ENCODE measurements around the gene KCNQ1.

KCNQ1 gene

GRCh38 chr11:2702771-2703362, 258.1 kb downstream of the KCNQ1 start:
- DNase-seq = no peak

DNA sequence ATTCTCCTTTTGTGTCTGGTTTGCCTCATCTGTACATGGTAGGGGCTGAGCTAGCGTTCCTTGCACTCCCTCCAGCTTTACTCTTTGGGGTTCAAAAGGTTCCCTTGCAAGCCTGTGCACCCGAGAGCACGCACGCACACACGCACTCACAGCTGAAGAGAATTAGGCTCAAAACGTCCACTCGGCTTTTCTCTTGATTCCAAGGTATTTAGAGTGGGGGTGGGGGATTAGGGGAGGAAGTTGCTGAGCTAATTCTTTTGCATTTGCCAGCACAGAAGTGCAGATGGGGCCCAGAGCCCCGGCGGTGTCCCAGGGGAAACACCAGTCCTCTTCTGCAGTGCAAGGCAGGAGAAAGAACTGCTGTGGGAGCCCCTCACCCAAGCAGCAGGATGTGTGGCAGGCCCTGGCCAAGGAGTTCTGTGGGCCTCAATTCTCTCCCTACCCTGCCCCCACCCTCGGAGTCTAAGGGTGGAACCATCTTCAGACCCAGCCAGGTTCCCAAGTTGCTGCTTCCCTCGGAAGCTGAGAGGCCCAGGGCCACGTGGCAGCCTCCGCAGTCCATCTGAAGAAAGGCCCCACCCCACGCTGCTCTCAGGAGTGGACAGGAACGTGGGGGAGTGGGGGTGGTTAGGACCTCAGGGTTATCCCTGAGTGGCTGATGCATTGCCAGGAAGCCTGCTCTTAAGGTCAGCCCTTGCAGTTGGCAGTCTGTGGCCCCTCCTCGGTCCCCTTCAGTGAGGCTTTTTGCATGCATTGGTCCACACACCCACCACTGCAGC, 258.7 kb downstream of the KCNQ1 start:
- DNase-seq = no peak

- no peak for DNase-seq
Observed at GRCh38 chr11:2704356-2704755, 259.5 kb downstream of the KCNQ1 start.

- DNase-seq = no peak
Observed at GRCh38 chr11:2704896-2705606, 260.2 kb downstream of the KCNQ1 start.

DNA sequence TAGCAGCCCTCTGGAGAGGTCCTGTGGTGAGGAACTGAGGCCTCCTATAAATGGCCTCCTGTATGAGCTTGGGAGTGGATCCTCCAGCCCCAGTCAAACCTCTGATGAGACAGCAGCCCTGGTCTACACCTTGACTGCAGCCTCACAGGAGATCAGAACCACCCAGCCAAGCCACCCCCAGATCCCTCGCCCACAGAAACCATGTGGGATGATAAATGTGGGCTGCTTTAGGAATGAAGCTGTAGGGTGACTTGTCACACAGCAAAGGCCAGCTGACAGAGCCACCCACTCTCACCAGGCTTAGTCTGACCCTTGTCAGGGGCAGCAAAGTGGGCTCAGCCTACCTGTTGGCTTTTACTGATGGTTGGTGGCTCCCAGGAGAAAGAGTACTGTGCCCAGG, 261.5 kb downstream of the KCNQ1 start:
- no peak for DNase-seq

- no peak for DNase-seq
Observed at GRCh38 chr11:2707736-2708135, 262.9 kb downstream of the KCNQ1 start.

DNA sequence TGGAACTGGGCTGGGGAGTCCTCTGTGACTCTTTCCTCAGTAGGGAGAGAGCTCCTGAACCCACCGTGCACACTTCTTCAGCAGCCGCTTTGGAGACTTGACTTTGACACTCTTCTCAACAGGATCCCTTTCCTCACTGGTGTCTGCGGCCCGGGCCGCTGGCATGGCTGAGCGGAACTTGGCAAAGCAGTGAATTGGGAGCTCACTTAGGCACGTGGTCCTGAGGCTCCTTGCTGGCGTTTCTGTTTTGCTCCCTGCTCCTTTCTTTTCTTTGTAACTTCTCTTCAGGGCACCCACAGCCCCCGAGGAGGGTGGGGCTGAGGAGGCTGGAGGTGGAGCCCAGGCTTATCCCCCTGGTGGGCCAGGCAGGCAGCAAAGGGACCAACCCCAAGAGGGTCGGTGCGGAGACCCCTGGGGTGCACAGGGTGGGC, 263.4 kb downstream of the KCNQ1 start:
- DNase-seq = no peak

DNA sequence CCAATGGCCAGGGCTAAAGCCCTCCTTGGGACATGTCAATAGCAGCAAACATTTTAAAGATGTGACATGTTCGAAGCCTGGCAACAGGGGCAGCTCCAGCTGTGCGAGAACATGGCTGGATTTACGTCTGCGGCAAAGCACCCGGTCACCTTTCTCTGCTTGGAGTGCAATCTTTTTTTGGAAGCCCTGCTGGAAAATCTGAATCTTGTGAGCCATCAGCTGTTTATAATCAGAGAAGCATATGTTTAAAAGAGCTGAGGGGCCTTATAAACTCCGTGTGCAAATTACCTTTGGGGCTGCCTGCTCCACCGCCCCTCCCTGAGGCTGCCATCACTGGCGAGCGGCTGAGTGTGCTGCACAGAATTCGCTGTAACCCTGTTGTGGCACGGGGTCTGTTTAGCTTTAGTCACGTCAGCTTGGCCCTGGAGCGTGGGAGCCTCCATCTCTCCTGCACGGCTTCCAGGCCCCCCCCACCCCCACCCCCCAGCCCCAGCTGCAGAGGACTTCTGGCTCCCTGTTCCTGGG, 264.0 kb downstream of the KCNQ1 start:
- no peak for DNase-seq

DNA sequence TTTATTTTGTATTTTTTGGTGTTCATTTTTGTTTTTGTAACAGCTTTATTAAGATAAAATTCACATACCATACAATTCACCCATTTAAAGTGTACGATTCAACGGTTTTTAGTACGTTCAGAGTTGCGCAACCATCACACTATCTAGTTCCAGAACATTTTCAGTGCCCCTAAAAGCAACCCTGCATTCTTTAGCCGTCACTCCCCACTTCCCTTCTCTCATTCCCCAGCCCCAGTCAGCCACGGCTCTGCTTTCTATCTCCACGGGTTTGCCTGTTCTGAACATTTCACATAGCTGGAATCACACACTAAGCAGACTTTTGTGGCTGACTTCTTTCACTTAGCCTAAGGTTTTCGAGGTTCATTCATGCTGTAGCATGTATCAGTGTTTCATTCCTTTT, 264.6 kb downstream of the KCNQ1 start:
- no peak for DNase-seq

- DNase-seq = no peak
Observed at GRCh38 chr11:2711161-2711560, 266.4 kb downstream of the KCNQ1 start.

- no peak for DNase-seq
Observed at GRCh38 chr11:2713094-2713493, 268.3 kb downstream of the KCNQ1 start.

DNA sequence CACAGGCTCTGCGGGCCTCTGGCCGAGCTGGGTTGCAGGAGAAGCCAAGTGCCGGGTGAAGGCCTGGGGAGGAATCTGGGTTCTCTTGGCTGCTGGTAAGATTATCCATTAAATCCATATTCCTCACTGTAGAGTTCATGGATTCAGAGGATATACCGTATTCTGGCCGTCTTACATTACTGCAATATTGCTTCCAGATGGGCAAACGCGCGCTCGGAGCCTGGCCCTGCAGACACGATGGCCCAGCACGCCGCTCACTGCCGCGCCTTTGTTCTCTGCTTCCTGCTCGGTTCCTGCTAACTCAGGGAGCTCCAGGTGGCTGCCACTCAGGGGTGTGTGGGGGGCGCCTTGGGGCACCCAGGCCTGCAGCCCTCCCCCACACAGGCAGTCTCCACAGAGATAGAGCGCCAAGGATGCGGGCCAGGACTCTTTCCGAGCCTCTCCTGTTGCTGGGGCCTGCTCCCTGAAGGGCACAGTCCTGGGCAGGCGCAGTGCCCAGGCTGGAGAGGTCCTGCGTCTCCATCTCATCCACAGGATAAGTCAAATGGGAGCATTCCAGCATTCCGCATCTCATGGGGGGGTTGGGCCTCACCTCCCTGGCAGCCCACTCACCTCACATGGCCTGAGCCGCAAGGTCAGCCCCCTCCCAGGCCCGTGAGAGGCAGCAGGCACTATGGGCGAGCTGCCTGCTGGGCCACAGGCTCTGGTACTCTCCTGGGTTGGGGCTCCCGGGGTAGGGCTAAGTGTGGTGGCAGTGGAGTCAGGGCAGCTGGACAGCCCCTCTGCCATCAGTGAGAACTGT, 269.1 kb downstream of the KCNQ1 start:
- no peak for DNase-seq

DNA sequence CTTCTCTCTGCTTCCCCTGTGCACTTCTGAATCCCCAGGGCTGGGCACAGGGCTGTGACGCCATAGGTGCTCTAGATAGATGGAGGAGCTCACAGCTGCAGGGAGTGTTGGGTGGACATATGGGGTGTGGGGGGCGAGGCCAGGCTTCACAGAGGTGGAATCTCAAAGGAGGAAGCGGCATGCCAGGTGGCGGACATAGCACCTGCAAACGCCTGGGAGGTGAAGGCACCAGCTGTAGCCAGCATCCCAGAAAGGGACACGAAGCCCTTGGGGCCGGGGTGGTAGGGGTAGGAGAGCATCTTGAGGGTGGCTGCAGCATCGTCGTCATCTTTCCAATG, 269.6 kb downstream of the KCNQ1 start:
- no peak for DNase-seq

DNA sequence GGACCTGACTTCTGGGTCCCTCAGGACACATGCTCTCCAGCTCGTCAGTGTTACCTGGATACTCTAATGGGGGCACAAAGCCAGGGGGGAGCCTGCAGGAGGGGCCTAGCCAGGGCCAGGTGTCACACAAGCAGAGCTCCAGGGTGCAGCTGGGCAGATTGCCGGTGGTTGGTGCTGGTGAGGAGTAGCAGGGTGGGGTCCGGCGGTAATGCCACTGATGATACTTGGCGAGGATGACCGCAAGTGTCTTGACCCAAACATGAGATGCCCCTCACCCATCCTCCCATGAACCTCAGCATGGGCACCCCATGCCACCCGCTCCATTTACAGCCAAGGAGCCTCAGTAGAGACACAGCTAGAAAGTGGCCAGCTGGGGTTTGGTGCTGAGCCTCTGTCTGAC, 270.1 kb downstream of the KCNQ1 start:
- no peak for DNase-seq

DNA sequence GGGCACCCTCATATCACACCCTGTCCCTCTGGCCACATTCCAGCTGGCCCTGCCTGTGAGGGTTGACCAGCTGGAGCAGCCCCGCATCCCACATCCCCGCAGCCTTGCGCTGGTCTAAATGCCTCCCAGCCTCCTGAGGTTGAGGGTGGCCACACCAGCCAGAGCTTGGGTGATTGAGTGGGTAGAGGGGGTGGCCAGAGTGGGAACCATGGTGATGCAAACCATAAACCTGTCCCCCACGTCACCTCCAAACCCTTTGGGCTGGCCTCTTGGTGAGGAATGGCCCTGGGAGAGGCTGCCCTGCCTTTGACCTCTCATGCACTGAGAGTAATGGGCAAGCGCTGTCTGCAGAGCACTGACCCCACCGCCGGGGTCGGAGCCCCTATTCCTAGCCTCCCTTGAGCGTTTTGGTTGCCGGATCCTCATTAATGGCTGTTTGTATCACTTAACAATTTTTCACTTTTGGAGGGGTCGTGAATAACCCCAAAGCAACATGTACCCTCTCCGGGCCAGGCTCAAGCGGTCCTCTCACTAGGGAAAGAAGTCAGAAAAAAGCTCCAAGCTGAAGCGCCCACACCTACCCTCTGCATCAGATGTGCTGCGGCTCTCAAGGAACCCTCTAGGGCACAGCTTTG, 271.0 kb downstream of the KCNQ1 start:
- no peak for DNase-seq

- no peak for DNase-seq
Observed at GRCh38 chr11:2716376-2717095, 271.7 kb downstream of the KCNQ1 start.

- no peak for DNase-seq
Observed at GRCh38 chr11:2717561-2718325, 272.9 kb downstream of the KCNQ1 start.

GRCh38 chr11:2718817-2719438, 274.1 kb downstream of the KCNQ1 start:
- no peak for DNase-seq

DNA sequence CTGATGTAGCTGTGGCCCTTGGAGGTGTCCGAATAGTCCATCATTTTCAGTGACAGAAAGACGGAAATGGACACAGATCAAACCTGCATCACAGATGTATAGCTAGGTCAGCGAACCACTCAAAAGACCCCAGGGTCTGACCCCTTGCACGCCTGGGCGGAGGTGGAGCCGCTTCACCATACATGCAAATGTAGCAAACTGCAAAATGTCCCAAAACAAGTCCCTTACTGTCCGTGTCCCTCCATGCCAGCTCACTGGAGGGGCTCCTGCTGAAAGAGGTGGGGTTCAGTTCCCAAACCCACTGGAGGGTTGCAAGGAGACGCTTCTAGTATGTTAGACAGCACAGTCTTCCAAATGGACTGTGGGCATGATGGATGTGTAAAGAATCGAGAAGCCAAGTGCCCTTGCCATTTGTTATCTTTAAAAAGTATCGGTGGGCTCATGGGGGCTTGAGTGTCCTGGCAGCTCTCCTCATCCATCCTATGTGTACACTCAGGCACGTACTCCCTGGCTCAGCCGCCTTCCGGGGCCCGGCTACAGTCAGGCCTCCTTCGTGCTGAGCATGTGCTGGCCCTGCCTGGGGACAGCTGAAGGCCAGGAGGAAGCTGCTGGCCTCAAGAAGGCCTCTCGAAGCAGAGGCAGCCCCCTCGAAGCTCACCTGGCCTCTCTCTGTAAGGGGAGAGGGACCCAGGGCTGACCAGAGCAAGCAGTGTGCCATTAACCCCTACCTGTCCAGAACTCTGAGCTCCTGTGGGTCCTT, 275.2 kb downstream of the KCNQ1 start:
- no peak for DNase-seq

Measured in stimulated activated CD4-positive, alpha-beta T cell treated with anti-CD3 and anti-CD28 coated beads, Interleukin-1b, Interleukin-23, amount 100 ng/mL, for 48 hours (primary cell).